HUES64 (cell line): Measurements from ENCODE around the gene BACH2.

ENCODE experiments used
- H3K27ac ChIP-seq: 2 replicates; pipeline ENCODE4 v1.7.0; 2013; ENCODE audit warnings: low read depth, low read length, inconsistent platforms
- H3K27me3 ChIP-seq: 2 replicates; pipeline ENCODE4 v1.6.1; 2013; ENCODE audit warnings: mild to moderate bottlenecking, low read length; ENCODE audit not compliant: insufficient read depth
- H3K36me3 ChIP-seq: 2 replicates; pipeline ENCODE4 v1.6.1; 2013; ENCODE audit warnings: mild to moderate bottlenecking, low read length; ENCODE audit not compliant: insufficient read depth
- H3K4me1 ChIP-seq: 2 replicates; pipeline ENCODE4 v1.6.1; 2013; ENCODE audit warnings: mild to moderate bottlenecking, low read length, moderate library complexity; ENCODE audit not compliant: insufficient read depth
- H3K4me3 ChIP-seq: 2 replicates; pipeline ENCODE4 v1.5.1; 2013; ENCODE audit warnings: mild to moderate bottlenecking, low read length, moderate library complexity
- H3K9ac ChIP-seq: 2 replicates; pipeline ENCODE4 v1.6.1; 2013; ENCODE audit warnings: mild to moderate bottlenecking, low read depth, low read length
- H3K9me3 ChIP-seq: 2 replicates; pipeline ENCODE4 v1.6.1; 2013; ENCODE audit warnings: low read depth, low read length; ENCODE audit not compliant: insufficient read depth
- WGBS: fragments of 150-250, 120-280 bp; methylation state at CpG from one replicate; pipeline ENCODE4 v1.1.7; 2013; ENCODE audit warnings: missing lambda C conversion rate; 5-methylcytosine and 5-hydroxymethylcytosine counted together

BACH2 gene

GRCh38 chr6:90256698-90257485, 39.8 kb downstream of the BACH2 start:
- H3K4me1 ChIP-seq: no peaks in the 10 kb centered on the region
- H3K9ac ChIP-seq: no peak overlapping the region
- H3K36me3 ChIP-seq: no peaks in the 10 kb centered on the region
- 98% methylated on average over 4 of the region's 4 CpGs for WGBS
- no peak overlapping the region for H3K27ac ChIP-seq
- H3K9me3 ChIP-seq: no peaks in the 10 kb centered on the region
- H3K27me3 ChIP-seq: no peaks in the 10 kb centered on the region
- no peak overlapping the region for H3K4me3 ChIP-seq

- no peaks in the 10 kb centered on the region for H3K27me3 ChIP-seq
- H3K9me3 ChIP-seq: no peaks in the 10 kb centered on the region
- H3K36me3 ChIP-seq: no peaks in the 10 kb centered on the region
- no peak overlapping the region for H3K4me3 ChIP-seq
- H3K9ac ChIP-seq: no peak overlapping the region
- no peaks in the 10 kb centered on the region for H3K4me1 ChIP-seq
- WGBS: 100% methylated on average over 2 of the region's 2 CpGs
- no peak overlapping the region for H3K27ac ChIP-seq
Measured at GRCh38 chr6:90253631-90254030, 43.0 kb downstream of the BACH2 start.

- no peaks in the 10 kb centered on the region for H3K27me3 ChIP-seq
- H3K4me3 ChIP-seq: no peak overlapping the region
- WGBS: 80% methylated on average over 4 of the region's 4 CpGs
- no peaks in the 10 kb centered on the region for H3K9me3 ChIP-seq
- H3K4me1 ChIP-seq: no peaks in the 10 kb centered on the region
- no peaks in the 10 kb centered on the region for H3K36me3 ChIP-seq
- H3K9ac ChIP-seq: no peak overlapping the region
- no peak overlapping the region for H3K27ac ChIP-seq
Measured at GRCh38 chr6:90251295-90251992, 45.2 kb downstream of the BACH2 start.

GRCh38 chr6:90250405-90250804, 46.2 kb downstream of the BACH2 start:
- no peaks in the 10 kb centered on the region for H3K27me3 ChIP-seq
- 98% methylated on average over 2 of the region's 2 CpGs for WGBS
- no peaks in the 10 kb centered on the region for H3K36me3 ChIP-seq
- H3K9ac ChIP-seq: no peak overlapping the region
- H3K4me3 ChIP-seq: no peak overlapping the region
- H3K4me1 ChIP-seq: no peaks in the 10 kb centered on the region
- H3K27ac ChIP-seq: no peak overlapping the region
- no peaks in the 10 kb centered on the region for H3K9me3 ChIP-seq

GRCh38 chr6:90249458-90249857, 47.2 kb downstream of the BACH2 start:
- Histone ChIP-seq H3K9me3 (no peaks in the 10 kb centered on the region), H3K27me3 (no peaks in the 10 kb centered on the region), H3K4me1 (no peaks in the 10 kb centered on the region), H3K4me3 (no peak overlapping the region), H3K27ac (no peak overlapping the region), H3K9ac (no peak overlapping the region), H3K36me3 (no peaks in the 10 kb centered on the region)
- WGBS: 96% methylated on average over 8 of the region's 8 CpGs

- Histone ChIP-seq H3K27me3 (no peaks in the 10 kb centered on the region), H3K4me3 (no peak overlapping the region), H3K9me3 (no peaks in the 10 kb centered on the region), H3K27ac (no peak overlapping the region), H3K9ac (no peak overlapping the region), H3K4me1 (no peaks in the 10 kb centered on the region), H3K36me3 (no peaks in the 10 kb centered on the region)
Measured at GRCh38 chr6:90249034-90249433, 47.6 kb downstream of the BACH2 start.

GRCh38 chr6:90247262-90247661, 49.4 kb downstream of the BACH2 start:
- Histone ChIP-seq H3K27me3 (no peaks in the 10 kb centered on the region), H3K9ac (no peak overlapping the region), H3K4me1 (no peaks in the 10 kb centered on the region), H3K27ac (no peak overlapping the region), H3K36me3 (no peaks in the 10 kb centered on the region), H3K4me3 (no peak overlapping the region), H3K9me3 (no peaks in the 10 kb centered on the region)

GRCh38 chr6:90241229-90241880, 55.3 kb downstream of the BACH2 start:
- H3K9ac ChIP-seq: no peak overlapping the region
- H3K27me3 ChIP-seq: no peaks in the 10 kb centered on the region
- H3K9me3 ChIP-seq: no peaks in the 10 kb centered on the region
- 100% methylated on average over 1 of the region's 3 CpGs for WGBS
- H3K4me1 ChIP-seq: no peaks in the 10 kb centered on the region
- H3K4me3 ChIP-seq: no peak overlapping the region
- no peak overlapping the region for H3K27ac ChIP-seq
- no peaks in the 10 kb centered on the region for H3K36me3 ChIP-seq

GRCh38 chr6:90238496-90239266, 58.0 kb downstream of the BACH2 start:
- H3K4me1 ChIP-seq: no peaks in the 10 kb centered on the region
- no peaks in the 10 kb centered on the region for H3K27me3 ChIP-seq
- H3K27ac ChIP-seq: no peak overlapping the region
- no peak overlapping the region for H3K4me3 ChIP-seq
- H3K9me3 ChIP-seq: no peaks in the 10 kb centered on the region
- no peak overlapping the region for H3K9ac ChIP-seq
- 94% methylated on average over 5 of the region's 5 CpGs for WGBS
- no peaks in the 10 kb centered on the region for H3K36me3 ChIP-seq

GRCh38 chr6:90237350-90237990, 59.2 kb downstream of the BACH2 start:
- Histone ChIP-seq H3K27ac (no peak overlapping the region), H3K4me1 (no peaks in the 10 kb centered on the region)
- 93% methylated on average over 4 of the region's 4 CpGs for WGBS

More at GRCh38 chr6:90237350-90237990, 59.2 kb downstream of the BACH2 start:
- no peaks in the 10 kb centered on the region for H3K9me3 ChIP-seq
- no peak overlapping the region for H3K4me3 ChIP-seq
- no peaks in the 10 kb centered on the region for H3K27me3 ChIP-seq
- H3K36me3 ChIP-seq: no peaks in the 10 kb centered on the region
- H3K9ac ChIP-seq: no peak overlapping the region
